Tibial artery (tissue), 4 donors: ENCODE results near the gene ADAMTS7.

Experiments used
- DNase-seq, 2 donors: peaks; one replicate each; pipeline ENCODE4 v3.0.0-alpha.2; 2019
- H3K27ac ChIP-seq, 2 donors: fragments of 200-600 bp; sonication (generic) in 1 of 2; 1 replicate in 1 of 2; 2 replicates in 1 of 2; pipeline ENCODE4 v1.5.1; 2018 to 2019; ENCODE audit warnings: mild to moderate bottlenecking in 1 of 2
- H3K27me3 ChIP-seq, 2 donors: fragments of 200-600 bp; sonication (generic) in 1 of 2; one replicate each; pipeline versions ENCODE4 v1.5.1 to v1.6.0; 2016 to 2019
- H3K36me3 ChIP-seq, 3 donors: fragments of 200-600 bp; sonication (generic) in 2 of 3; one replicate each; pipeline ENCODE4 v1.5.1; 2016 to 2019; ENCODE audit warnings: mild to moderate bottlenecking in 2 of 3
- H3K4me1 ChIP-seq, 4 donors: fragments of 200-600 bp; sonication (generic) in 2 of 4; 1 replicate in 3 of 4; 2 replicates in 1 of 4; pipeline ENCODE4 v1.5.1; 2016 to 2019
- H3K4me3 ChIP-seq, 2 donors: fragments of 200-600 bp; sonication (generic) in 1 of 2; 1 replicate in 1 of 2; 2 replicates in 1 of 2; pipeline ENCODE4 v1.5.1; 2018 to 2019; ENCODE audit warnings: mild to moderate bottlenecking in 2 of 2
- H3K9me3 ChIP-seq, 3 donors: fragments of 200-600 bp; sonication (generic) in 1 of 3; one replicate each; pipeline ENCODE4 v1.5.1; 2016 to 2019
- CTCF ChIP-seq, 2 experiments: fragments of 200-600 bp in 1 of 2; fragments of 450-650 bp in 1 of 2; IDR thresholded peaks; one replicate each; pipeline ENCODE4 v1.5.1; 2017 to 2019; ENCODE audit warnings: antibody characterized with exemption in 2 of 2, mild to moderate bottlenecking in 1 of 2, moderate library complexity in 1 of 2
- intact Hi-C: fragments of 100-400 bp; cut with DNase I; formaldehyde crosslinking; loops from one replicate; pipeline ENCODE4 v1.15.0; 2023; ENCODE audit warnings: low total_unique reads

Gene ADAMTS7

GRCh38 chr15:78836333-78836732 lies 25.1 kb upstream of the ADAMTS7 start:
- TF ChIP-seq CTCF (IDR thresholded peaks at IDR 0.05) = no peak
- intact Hi-C loops = no loop called here
- no peak for DNase-seq
- no peaks in the 10 kb centered on the region for H3K27me3 ChIP-seq
- peaks cover 0 to 36% (median 15%) of the 10 kb centered on the region in 4 donors for H3K4me1 ChIP-seq
- no peaks in the 10 kb centered on the region for H3K9me3 ChIP-seq
- H3K36me3 ChIP-seq = no peaks in the 10 kb centered on the region
- H3K4me3 ChIP-seq = no peak overlapping the region
- no peak overlapping the region for H3K27ac ChIP-seq

- Histone ChIP-seq H3K36me3 (no peaks in the 10 kb centered on the region), H3K4me3 (no peak overlapping the region), H3K4me1 (peaks cover 0 to 7% (median 3%) of the 10 kb centered on the region in 4 donors), H3K27ac (no peak overlapping the region), H3K27me3 (peaks cover 0 to 7% of the 10 kb centered on the region in 2 donors), H3K9me3 (no peaks in the 10 kb centered on the region)
- TF ChIP-seq CTCF (IDR thresholded peaks at IDR 0.05) = no peak
- no peak for DNase-seq
- intact Hi-C loops = no loop called here
Observed at GRCh38 chr15:78831229-78832207, 20.3 kb upstream of the ADAMTS7 start.

- Histone ChIP-seq H3K4me3 (no peak overlapping the region), H3K27ac (no peak overlapping the region), H3K36me3 (no peaks in the 10 kb centered on the region), H3K27me3 (peaks cover 0 to 7% of the 10 kb centered on the region in 2 donors), H3K9me3 (no peaks in the 10 kb centered on the region), H3K4me1 (peaks cover 0 to 12% (median 5%) of the 10 kb centered on the region in 4 donors)
- intact Hi-C loops = no loop called here
- no peak for DNase-seq
- TF ChIP-seq CTCF (IDR thresholded peaks at IDR 0.05) = no peak
Observed at GRCh38 chr15:78830514-78831228, 19.4 kb upstream of the ADAMTS7 start.

GRCh38 chr15:78828920-78829319 lies 17.7 kb upstream of the ADAMTS7 start:
- no peak for TF ChIP-seq CTCF (IDR thresholded peaks at IDR 0.05)
- Histone ChIP-seq H3K9me3 (no peaks in the 10 kb centered on the region), H3K36me3 (no peaks in the 10 kb centered on the region), H3K4me1 (peaks cover 0 to 21% (median 9%) of the 10 kb centered on the region in 4 donors), H3K4me3 (no peak overlapping the region), H3K27ac (no peak overlapping the region), H3K27me3 (peaks cover 0 to 7% of the 10 kb centered on the region in 2 donors)
- DNase-seq = no peak
- intact Hi-C loops = no loop called here

GRCh38 chr15:78822514-78822913 lies 11.2 kb upstream of the ADAMTS7 start:
- Histone ChIP-seq H3K27ac (no peak overlapping the region), H3K4me1 (peaks cover 0 to 13% (median 6%) of the 10 kb centered on the region in 4 donors), H3K36me3 (no peaks in the 10 kb centered on the region), H3K9me3 (no peaks in the 10 kb centered on the region), H3K4me3 (no peak overlapping the region), H3K27me3 (no peaks in the 10 kb centered on the region)
- TF ChIP-seq CTCF (IDR thresholded peaks at IDR 0.05) = no peak
- no peak for DNase-seq
- intact Hi-C loops = no loop called here
